Activated T-helper 17 cell treated with anti-CD3 and anti-CD28 coated beads, Interleukin-2, amount 50 U/mL, for 72 hours (primary cell): Measurements from ENCODE around the gene XPO6. TPM values are rescaled to one million over a fixed set of nuclear protein-coding genes. Genes with fewer than 3 reads are reported as not detected.

Experiments used
- ATAC-seq: fragments of 150-1000 bp; cut with Tn5 transposase; replicated peaks from 2 replicates; pipeline ENCODE4 v1.10.0; 2021; ENCODE audit warnings: mild to moderate bottlenecking, moderate library complexity
- H3K27ac Mint-ChIP-seq: one replicate; pipeline ENCODE4 v1.8.0; 2022; ENCODE audit warnings: mixed read lengths
- H3K27me3 Mint-ChIP-seq: one replicate; pipeline ENCODE4 v1.8.0; 2022; ENCODE audit warnings: mixed read lengths
- H3K36me3 Mint-ChIP-seq: one replicate; pipeline ENCODE4 v1.8.0; 2022; ENCODE audit warnings: low read depth, mild to moderate bottlenecking, mixed read lengths
- H3K4me1 Mint-ChIP-seq: one replicate; pipeline ENCODE4 v1.8.0; 2022; ENCODE audit warnings: mixed read lengths
- H3K4me3 Mint-ChIP-seq: one replicate; pipeline ENCODE4 v1.8.0; 2022; ENCODE audit warnings: mild to moderate bottlenecking, mixed read lengths
- H3K9me3 Mint-ChIP-seq: one replicate; pipeline ENCODE4 v1.8.0; 2022; ENCODE audit warnings: mixed read lengths
- total RNA-seq, 2 donors: library from RNA; stranded (reverse); gene quantifications; one replicate each; pipeline ENCODE4 v1.2.3, GENCODE V29; 2022

XPO6 gene
- total RNA-seq, 2 donors from 2014 or later = 238 to 263 TPM

DNA sequence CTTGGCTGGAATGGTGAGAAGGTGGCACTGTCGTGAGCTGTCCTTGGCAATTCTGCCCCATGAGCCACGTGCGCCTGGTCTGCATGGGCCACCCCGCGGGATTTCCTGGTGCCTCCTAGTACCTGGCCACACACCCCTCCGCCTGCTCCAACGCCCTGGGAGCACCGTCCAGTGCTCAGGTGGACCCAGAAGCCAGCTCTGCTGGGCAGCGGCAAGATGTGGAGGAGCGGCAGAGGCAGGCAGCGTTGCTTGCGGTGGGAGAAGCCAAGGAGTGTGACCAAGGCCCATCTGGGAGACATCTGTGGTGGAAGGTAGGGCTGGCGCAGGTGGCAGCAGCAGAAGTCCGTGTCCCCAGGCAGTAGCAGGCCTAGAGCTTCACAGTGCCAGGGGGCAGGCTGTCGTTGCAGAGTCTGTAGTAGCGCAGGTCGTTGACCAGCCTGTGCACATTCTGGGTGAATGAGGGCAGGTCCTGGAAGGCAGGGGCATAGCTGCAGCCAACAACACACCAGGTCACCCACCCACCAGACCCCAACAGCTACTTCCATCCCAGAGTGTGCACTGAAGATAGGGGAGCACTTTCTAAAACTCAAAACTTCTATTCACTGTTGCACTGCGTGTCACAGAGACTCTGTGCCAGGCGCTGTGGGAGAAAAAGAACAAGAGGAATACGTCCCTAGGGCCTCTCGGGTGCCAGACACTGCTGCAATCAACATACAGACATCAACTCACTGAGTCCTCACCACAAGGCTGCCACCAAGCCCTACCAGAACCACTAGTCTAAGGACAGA lies 113.4 kb downstream of the XPO6 start:
- peaks cover 87% of the 10 kb centered on the region for H3K36me3 Mint-ChIP-seq
- peaks cover 4% of the 10 kb centered on the region for H3K4me1 Mint-ChIP-seq
- ATAC-seq = no peak
- no peaks in the 10 kb centered on the region for H3K27me3 Mint-ChIP-seq
- H3K4me3 Mint-ChIP-seq = no peak overlapping the region
- no peak overlapping the region for H3K27ac Mint-ChIP-seq
- no peaks in the 10 kb centered on the region for H3K9me3 Mint-ChIP-seq

DNA sequence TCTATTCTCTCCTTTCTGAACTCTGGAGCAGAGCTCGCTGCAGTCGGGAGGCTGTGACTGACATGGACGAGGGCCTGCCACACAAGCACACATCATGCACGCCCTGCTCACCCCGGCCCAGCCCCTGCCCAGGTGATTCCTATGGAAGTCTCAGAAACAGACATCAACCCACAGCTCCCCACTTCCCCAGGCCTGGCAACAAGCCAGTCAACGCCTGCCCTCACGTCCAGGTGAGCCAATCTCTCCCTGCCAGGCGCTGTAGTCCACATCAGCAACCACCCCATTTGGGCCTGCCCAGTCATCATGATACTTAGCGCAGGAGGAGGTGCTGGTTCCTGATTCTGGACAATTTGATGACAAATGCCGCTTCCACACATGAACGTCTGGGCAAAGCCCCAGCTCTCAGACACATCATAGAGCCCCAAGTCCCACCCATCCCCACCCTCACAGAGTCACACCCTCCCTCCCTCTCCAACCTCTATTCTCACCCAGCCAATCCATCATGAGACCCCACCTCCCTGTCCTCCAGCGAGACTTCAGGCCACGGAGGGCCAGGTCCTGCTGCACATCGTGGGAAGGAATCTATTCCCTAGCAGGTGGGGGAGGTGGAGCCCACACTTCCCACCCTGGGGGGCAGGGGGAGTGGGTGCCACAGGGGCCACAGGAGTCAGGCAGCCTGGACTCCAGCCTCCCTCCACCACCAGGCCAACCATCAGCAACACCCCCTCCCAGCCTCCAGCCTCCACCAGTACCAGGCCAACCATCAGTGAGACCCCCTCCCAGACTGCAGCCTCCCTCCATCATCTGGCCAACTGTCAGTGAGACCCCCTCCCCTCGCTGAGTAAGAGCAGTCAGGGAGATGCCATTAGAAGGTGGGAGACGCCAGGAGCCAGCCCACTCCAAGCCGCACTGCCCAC lies 114.5 kb downstream of the XPO6 start:
- H3K27ac Mint-ChIP-seq = peak overlapping the region; percentile 67

DNA sequence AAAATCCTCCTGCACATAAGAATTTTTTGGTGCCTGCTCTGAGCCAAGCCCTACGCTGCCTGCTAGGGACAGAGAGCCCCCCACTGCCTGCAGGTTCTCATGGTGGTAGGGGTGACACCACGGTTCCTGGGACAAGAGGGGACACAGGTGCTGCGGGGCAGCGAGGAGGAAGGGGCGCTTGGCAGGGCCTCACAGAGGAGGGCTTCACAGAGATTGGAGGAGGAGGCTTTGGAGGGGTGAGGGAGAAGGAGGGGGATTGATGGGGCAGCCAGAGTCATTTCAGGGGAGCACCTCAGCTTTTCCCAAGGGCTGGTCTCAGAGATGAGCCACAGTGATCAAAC lies 118.4 kb downstream of the XPO6 start:
- Mint-ChIP-seq H3K9me3 (no peaks in the 10 kb centered on the region), H3K36me3 (peaks cover 44% of the 10 kb centered on the region), H3K27ac (peak overlapping the region; percentile 52), H3K27me3 (no peaks in the 10 kb centered on the region), H3K4me3 (no peak overlapping the region), H3K4me1 (peaks cover 10% of the 10 kb centered on the region)
- no peak for ATAC-seq

More for the DNA sequence above, 114.5 kb downstream of the XPO6 start:
- Mint-ChIP-seq H3K4me3 (no peak overlapping the region), H3K36me3 (peaks cover 83% of the 10 kb centered on the region), H3K27me3 (no peaks in the 10 kb centered on the region), H3K9me3 (no peaks in the 10 kb centered on the region), H3K4me1 (peaks cover 4% of the 10 kb centered on the region)
- ATAC-seq = no peak

DNA sequence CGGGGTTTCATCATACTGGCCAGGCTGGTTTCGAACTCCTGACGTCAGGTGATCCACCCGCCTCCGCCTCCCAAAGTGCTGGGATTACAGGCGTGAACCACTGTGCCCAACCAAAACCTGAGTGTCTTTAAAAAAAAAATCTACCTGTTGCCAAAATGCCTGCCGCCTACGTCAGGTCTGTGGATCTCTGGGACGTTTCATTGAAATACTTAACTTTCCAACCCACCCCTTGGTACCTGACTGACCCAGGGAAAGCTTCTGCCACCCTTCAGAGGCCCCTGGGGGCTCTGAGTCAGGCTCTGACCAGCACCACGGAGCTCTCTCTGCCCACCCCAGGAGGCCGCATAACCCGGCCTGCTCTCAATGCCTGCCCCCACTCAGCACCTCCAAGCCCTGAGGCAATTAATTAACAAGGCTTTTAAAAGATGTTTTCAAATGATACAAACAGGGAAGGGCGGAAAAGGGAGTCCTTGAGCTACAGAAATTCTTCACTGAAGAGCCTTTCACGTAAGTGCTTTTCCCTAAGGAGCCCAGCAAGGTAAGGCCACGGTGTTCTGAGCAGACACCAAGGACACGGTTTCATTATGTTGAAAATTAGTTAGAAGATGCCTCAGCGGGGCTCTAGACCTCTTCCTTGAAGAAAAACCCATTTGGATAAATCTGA lies 118.9 kb downstream of the XPO6 start:
- Mint-ChIP-seq H3K4me1 (peaks cover 10% of the 10 kb centered on the region), H3K4me3 (no peak overlapping the region), H3K27ac (peak overlapping the region; percentile 52), H3K9me3 (no peaks in the 10 kb centered on the region), H3K27me3 (no peaks in the 10 kb centered on the region), H3K36me3 (peaks cover 39% of the 10 kb centered on the region)
- ATAC-seq = no peak

DNA sequence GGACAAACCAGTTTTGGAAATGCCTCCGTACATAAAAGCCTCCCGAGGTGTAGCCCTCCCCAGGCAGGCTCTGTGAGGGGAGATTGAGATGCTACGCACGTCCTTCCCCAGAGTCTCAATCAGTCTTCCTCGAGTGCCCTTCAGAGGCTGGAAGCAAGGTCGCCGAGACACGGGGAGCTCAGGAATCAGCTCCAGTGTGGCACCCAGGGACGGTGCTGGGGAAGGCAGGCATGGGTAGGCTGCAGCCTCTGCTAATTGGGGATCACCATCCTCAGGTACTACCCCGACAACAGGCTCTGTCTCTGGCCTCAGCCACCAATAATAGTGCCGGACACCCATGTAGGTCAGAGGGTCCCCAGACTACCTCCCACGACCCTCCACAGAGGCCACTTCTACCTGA lies 120.1 kb downstream of the XPO6 start:
- ATAC-seq = no peak
- peaks cover 10% of the 10 kb centered on the region for H3K4me1 Mint-ChIP-seq
- H3K27me3 Mint-ChIP-seq = no peaks in the 10 kb centered on the region
- H3K9me3 Mint-ChIP-seq = no peaks in the 10 kb centered on the region
- peaks cover 27% of the 10 kb centered on the region for H3K36me3 Mint-ChIP-seq
- no peak overlapping the region for H3K27ac Mint-ChIP-seq
- H3K4me3 Mint-ChIP-seq = no peak overlapping the region

DNA sequence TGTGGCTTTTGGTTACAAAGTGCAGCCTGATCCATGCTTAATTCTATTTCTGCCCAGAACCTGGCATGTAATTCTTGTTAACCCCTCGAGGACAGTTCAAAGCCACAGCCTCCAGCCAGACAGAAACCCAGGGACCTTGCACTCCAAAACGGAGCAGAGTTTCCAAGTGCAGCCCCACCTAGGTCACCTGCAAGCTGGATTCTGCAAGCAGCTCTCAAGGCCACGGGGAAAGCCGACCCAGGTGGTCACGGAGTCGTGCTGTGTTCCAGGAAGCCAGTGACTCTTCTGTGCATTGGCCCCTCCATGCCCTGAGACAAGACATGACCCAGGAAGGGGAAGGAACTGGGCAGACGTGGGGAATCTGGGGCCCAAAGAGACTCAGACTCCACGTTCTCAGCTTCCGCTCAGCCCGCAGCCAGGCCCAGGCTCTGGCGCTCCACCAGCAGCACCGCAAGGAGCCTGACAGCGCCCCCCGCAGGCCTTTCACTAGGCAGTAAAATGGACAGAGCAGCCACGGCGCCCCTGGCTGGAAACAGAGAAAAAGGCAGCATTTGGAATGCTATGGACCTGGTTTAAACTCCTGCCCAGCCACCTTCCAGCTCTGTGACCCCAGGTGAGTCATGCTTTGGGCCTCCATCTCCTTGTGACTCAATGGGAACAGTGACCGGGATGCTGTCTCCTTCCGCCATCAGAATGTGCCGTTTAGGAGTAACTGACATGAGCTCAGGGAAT lies 121.0 kb downstream of the XPO6 start:
- Mint-ChIP-seq H3K4me3 (no peak overlapping the region), H3K36me3 (peaks cover 22% of the 10 kb centered on the region), H3K27ac (peak overlapping the region; percentile 55), H3K9me3 (no peaks in the 10 kb centered on the region), H3K4me1 (peaks cover 10% of the 10 kb centered on the region), H3K27me3 (no peaks in the 10 kb centered on the region)
- ATAC-seq = no peak

DNA sequence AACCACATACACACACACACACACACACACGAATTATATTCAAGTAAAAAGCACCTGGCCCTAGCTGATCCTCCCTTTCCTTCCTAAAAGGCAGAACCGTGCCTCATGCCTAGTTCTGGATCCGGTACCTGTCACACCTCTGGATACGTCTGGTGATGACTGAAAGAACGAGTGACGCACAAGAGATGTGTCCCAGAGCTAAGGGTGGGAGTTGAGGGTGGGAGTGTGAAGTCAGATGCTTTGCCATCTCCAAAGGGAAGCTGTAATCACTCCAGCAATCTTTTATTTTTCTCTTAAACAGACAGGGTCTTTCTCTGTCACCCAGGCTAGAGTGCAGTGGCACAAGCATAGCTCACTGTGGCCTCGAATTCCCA lies 121.8 kb downstream of the XPO6 start:
- ATAC-seq = peak; percentile 28
- Mint-ChIP-seq H3K27me3 (no peaks in the 10 kb centered on the region), H3K36me3 (peaks cover 21% of the 10 kb centered on the region), H3K4me1 (peaks cover 10% of the 10 kb centered on the region), H3K27ac (peak overlapping the region; percentile 55), H3K9me3 (no peaks in the 10 kb centered on the region), H3K4me3 (no peak overlapping the region)

DNA sequence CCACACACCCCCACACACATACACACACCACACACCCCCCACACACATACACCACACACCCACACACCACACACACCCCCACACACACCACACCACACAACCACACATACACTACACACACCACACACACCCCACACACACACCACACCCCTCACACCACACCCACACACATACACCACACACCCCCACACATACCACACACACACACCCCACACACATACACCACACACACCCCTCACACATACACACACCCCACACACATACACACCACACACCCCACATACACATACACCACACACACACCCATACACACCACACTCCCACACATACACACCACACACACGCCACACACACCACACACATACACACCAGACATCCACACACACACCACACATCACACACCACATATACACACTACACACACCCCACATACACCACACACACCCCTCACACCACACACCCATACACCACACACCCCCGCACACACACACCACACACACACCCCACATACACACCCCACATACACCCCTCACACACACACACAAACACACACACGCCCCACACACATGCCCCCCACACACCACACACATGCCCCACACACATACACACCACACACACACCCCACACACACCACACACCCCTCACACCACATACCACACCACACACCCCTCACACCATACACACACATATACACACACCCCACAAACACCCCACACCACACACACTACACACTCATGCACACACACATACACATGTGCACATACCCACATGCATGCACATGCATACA lies 122.4 kb downstream of the XPO6 start:
- Mint-ChIP-seq H3K27ac (peak overlapping the region; percentile 55), H3K27me3 (no peaks in the 10 kb centered on the region)
- ATAC-seq = peak; percentile 19

DNA sequence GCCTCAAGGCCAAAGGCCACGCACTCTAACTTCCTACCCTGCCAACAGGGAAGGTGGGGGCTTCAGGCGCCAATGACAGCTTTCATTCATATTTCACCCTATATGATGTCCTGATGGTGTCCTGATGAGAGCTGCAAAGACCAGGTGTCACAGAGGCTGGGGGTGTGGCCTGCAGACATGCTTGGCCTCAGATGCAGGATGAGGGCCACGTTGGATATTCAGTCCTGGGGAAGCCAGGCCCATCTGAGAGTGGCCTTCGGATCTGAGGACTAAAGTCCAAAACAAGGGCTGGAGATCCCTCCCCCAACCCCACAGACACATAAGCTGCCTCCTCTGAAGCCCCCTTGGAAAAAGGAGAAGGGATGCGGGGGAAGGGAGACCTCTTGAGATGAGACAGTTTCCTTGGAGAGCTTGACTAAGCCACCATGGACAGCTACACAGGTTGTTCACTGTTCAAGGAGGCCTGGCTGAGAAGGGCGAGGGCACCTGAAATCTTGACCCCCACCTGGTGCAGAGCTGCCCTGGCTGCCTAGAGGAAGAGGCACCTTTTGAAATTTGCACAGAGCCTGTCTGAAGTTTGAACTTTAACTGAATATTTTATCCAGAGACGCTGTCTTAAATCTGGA lies 124.0 kb downstream of the XPO6 start:
- H3K27me3 Mint-ChIP-seq = no peaks in the 10 kb centered on the region
- no peaks in the 10 kb centered on the region for H3K9me3 Mint-ChIP-seq
- H3K4me3 Mint-ChIP-seq = no peak overlapping the region
- H3K27ac Mint-ChIP-seq = no peak overlapping the region
- H3K4me1 Mint-ChIP-seq = peaks cover 10% of the 10 kb centered on the region
- ATAC-seq = no peak
- peaks cover 3% of the 10 kb centered on the region for H3K36me3 Mint-ChIP-seq

More for the DNA sequence above, 122.4 kb downstream of the XPO6 start:
- H3K36me3 Mint-ChIP-seq = peaks cover 15% of the 10 kb centered on the region
- H3K4me1 Mint-ChIP-seq = peaks cover 10% of the 10 kb centered on the region
- H3K9me3 Mint-ChIP-seq = no peaks in the 10 kb centered on the region
- H3K4me3 Mint-ChIP-seq = no peak overlapping the region

DNA sequence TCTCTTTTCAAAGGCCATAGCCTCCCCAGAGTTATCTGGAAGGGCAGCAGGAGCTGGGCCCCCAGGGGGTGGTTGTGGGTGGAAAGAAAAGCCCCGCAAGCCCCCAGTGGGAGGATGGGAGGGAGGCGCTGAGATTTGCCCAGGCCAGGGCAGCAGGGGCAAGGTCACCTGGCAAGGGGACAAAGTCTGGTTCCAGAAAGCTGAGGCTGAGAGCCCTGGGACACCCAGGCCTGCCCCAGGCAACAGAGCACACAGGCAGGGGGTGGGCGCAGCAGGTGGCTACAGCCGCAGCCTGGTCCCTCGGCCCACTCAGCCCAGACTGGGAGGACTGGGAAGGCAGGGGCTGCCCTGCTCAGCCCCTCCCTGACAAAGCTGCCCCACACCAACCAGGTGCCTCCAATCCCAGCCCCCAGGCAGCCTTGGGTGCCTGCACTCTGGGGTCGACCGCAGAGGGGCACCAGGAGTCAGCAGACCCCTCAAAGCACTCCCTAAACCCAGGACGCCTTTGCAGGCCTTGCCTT lies 124.6 kb downstream of the XPO6 start:
- Mint-ChIP-seq H3K9me3 (no peaks in the 10 kb centered on the region), H3K4me1 (peaks cover 10% of the 10 kb centered on the region), H3K4me3 (no peak overlapping the region), H3K36me3 (no peaks in the 10 kb centered on the region), H3K27me3 (no peaks in the 10 kb centered on the region), H3K27ac (no peak overlapping the region)
- ATAC-seq = peak; percentile 8

DNA sequence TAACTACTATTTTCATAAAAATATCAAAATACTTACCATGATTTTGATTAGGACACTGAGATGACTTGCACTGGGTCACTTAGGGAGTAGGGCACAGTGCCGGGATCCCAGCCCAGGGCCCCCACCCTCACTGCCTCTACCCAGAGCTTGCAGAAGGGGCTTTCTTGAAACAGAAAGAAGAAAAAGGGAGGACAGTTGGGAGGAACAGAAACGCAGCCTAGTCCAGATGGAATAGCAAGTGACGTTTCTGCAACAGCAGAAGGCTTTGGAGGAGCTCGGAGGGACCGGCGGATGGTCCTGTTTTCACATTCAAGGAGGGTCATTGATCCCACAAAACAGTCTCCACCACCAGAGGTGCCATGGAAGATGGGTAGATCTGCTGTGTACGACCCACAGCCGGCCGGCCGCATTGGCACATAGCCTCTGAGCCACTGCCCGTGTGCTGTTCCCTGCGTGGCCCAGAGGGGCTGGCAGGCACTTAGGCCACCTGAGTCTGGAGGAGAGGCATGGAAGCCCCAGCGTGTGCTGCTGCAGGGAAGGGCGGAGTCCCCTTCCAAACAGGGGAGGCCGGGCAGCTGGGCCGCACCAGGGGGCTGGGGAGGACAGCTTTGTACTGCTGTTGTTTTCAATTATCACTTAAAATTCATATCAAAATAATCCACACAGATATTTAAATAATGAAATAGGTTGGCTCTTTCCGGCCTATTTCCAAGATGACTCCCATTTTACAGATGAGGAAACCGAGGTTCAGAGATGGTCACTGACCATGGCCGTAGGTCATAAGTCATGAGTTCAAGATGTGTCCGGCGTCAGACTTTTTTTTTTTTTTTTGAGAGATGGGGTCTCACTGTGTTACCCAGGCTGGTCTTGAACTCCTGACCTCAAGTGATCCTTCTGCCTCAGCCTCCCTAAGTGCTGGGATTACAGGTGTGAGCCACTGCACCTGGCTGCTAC lies 125.3 kb downstream of the XPO6 start:
- Mint-ChIP-seq H3K4me1 (peaks cover 10% of the 10 kb centered on the region), H3K27ac (peak overlapping the region; percentile 61), H3K36me3 (no peaks in the 10 kb centered on the region), H3K9me3 (no peaks in the 10 kb centered on the region), H3K27me3 (no peaks in the 10 kb centered on the region), H3K4me3 (no peak overlapping the region)
- ATAC-seq = no peak
